H1 (cell line): ENCODE results near the gene SECISBP2L. TPM values are rescaled to one million over a fixed set of nuclear protein-coding genes. Genes with fewer than 3 reads are reported as not detected.

Experiments
- CTCF ChIA-PET: fragments of 300-600 bp; sonication (Branson Sonifier 250); formaldehyde crosslinking; loops from one replicate; lab custom pipeline; 2021; ENCODE audit not compliant: partially characterized antibody; lab: Charles Lee
- POLR2A ChIA-PET: fragments of 300-600 bp; sonication (Branson Sonifier 250); formaldehyde crosslinking; loops from one replicate; lab custom pipeline; 2021; ENCODE audit warnings: inconsistent platforms; ENCODE audit not compliant: partially characterized antibody; lab: Charles Lee
- DNase-seq, 2 experiments: peaks; one replicate each; pipeline versions ENCODE4 v3.0.0 to v3.0.0-alpha.2; 2010 to 2022; ENCODE audit warnings: low spot score in 2 of 2, low read depth in 1 of 2, mixed read lengths in 1 of 2
- FAIRE-seq: peaks from 2 replicates; lab custom pipeline; 2011; peaks lifted over from hg19 to GRCh38; lab: Jason Lieb, UNC
- H2AFZ ChIP-seq: 2 replicates; pipeline ENCODE4 v1.8.1; 2012; ENCODE audit warnings: low read length, inconsistent platforms
- H2AK5ac ChIP-seq: 2 replicates; pipeline ENCODE4 v1.6.1; 2013; ENCODE audit warnings: low read depth, low read length
- H2BK120ac ChIP-seq: replicated peaks from 2 replicates; pipeline ENCODE3; 2013; ENCODE audit warnings: low read depth, low read length, inconsistent platforms
- H2BK12ac ChIP-seq: 2 replicates; pipeline ENCODE4 v1.6.1; 2013; ENCODE audit warnings: low read depth, low read length
- H2BK15ac ChIP-seq: 2 replicates; pipeline ENCODE4 v1.6.1; 2013; ENCODE audit warnings: low read length
- H2BK20ac ChIP-seq: 2 replicates; pipeline ENCODE4 v1.6.1; 2013; ENCODE audit warnings: low read length
- H2BK5ac ChIP-seq: 2 replicates; pipeline ENCODE4 v1.6.1; 2013; ENCODE audit warnings: low read depth, low read length
- H3K14ac ChIP-seq: 2 replicates; pipeline ENCODE4 v1.6.1; 2013; ENCODE audit warnings: inconsistent platforms; ENCODE audit not compliant: insufficient read length
- H3K18ac ChIP-seq: 2 replicates; pipeline ENCODE4 v1.6.1; 2013; ENCODE audit warnings: low read length; ENCODE audit errors: extremely low read depth
- H3K23ac ChIP-seq: 2 replicates; pipeline ENCODE4 v1.6.1; 2013; ENCODE audit warnings: inconsistent platforms; ENCODE audit not compliant: insufficient read length
- H3K23me2 ChIP-seq: 2 replicates; pipeline ENCODE4 v1.6.1; 2013; ENCODE audit warnings: low read depth, low read length
- H3K27ac ChIP-seq: 2 replicates; pipeline ENCODE4 v1.6.1; 2011; ENCODE audit warnings: low read depth, low read length, inconsistent platforms
- H3K27me3 ChIP-seq, 4 experiments: replicated peaks in 1 of 4; 1 replicate in 1 of 4; 2 replicates in 3 of 4; pipeline versions ENCODE4 v1.6.1 to v1.8.1; 2011 to 2013; ENCODE audit warnings: low read length in 3 of 4, mild to moderate bottlenecking in 3 of 4, inconsistent platforms in 2 of 4, mixed read lengths in 2 of 4, moderate library complexity in 1 of 4; ENCODE audit not compliant: control insufficient read depth in 3 of 4, insufficient read depth in 3 of 4; ENCODE audit errors: extremely low read depth in 1 of 4
- H3K36me3 ChIP-seq, 4 experiments: 2 replicates each; pipeline versions ENCODE4 v1.6.1 to v1.8.1; 2011 to 2013; ENCODE audit warnings: mild to moderate bottlenecking in 4 of 4, low read length in 3 of 4, moderate library complexity in 2 of 4, control low read depth in 1 of 4, inconsistent platforms in 1 of 4; ENCODE audit not compliant: insufficient read depth in 4 of 4, control insufficient read depth in 2 of 4
- H3K4ac ChIP-seq: replicated peaks from 2 replicates; pipeline ENCODE3; 2013; ENCODE audit warnings: low read length, low read depth, mixed read lengths, inconsistent platforms; ENCODE audit not compliant: insufficient read length
- H3K4me1 ChIP-seq, 4 experiments: replicated peaks in 1 of 4; 1 replicate in 1 of 4; 2 replicates in 3 of 4; pipeline versions ENCODE4 v1.6.1 to v1.8.1; 2011 to 2013; ENCODE audit warnings: low read length in 3 of 4, inconsistent platforms in 2 of 4, mixed read lengths in 1 of 4; ENCODE audit not compliant: insufficient read depth in 4 of 4, control insufficient read depth in 3 of 4
- H3K4me2 ChIP-seq, 2 experiments: 2 replicates each; pipeline versions ENCODE4 v1.6.1 to v1.8.1; 2011 to 2013; ENCODE audit warnings: low read depth in 2 of 2, low read length in 2 of 2, control low read depth in 1 of 2, inconsistent platforms in 1 of 2, mild to moderate bottlenecking in 1 of 2; ENCODE audit not compliant: insufficient read depth in 1 of 2
- H3K4me3 ChIP-seq, 4 experiments: fragments of 200-600, 300-600 bp in 1 of 4; sonication (generic), shearing (Covaris generic), sonication (Bioruptor Twin) in 1 of 4; 2 replicates each; pipeline versions ENCODE4 v1.5.1 to v1.8.1; 2011 to 2016; ENCODE audit warnings: low read length in 4 of 4, low read depth in 3 of 4, control low read depth in 2 of 4, inconsistent platforms in 2 of 4, mild to moderate bottlenecking in 2 of 4, mixed read lengths in 1 of 4, moderate library complexity in 1 of 4; ENCODE audit not compliant: insufficient read depth in 2 of 4; ENCODE audit errors: extremely low read depth in 1 of 4
- H3K56ac ChIP-seq: replicated peaks from 2 replicates; pipeline ENCODE3; 2013; ENCODE audit warnings: low read depth, mild to moderate bottlenecking, mixed read lengths, low read length, inconsistent platforms; ENCODE audit not compliant: insufficient read length
- H3K79me1 ChIP-seq: 2 replicates; pipeline ENCODE4 v1.6.1; 2013; ENCODE audit warnings: low read depth, low read length, control low read depth
- H3K79me2 ChIP-seq, 2 experiments: 2 replicates each; pipeline versions ENCODE4 v1.6.1 to v1.8.1; 2012 to 2013; ENCODE audit warnings: low read length in 2 of 2, mild to moderate bottlenecking in 2 of 2, inconsistent platforms in 1 of 2; ENCODE audit not compliant: insufficient read depth in 2 of 2, control insufficient read depth in 1 of 2
- H3K9ac ChIP-seq, 4 experiments: replicated peaks in 1 of 4; 1 replicate in 1 of 4; 2 replicates in 3 of 4; pipeline versions ENCODE4 v1.6.1 to v1.8.1; 2011 to 2013; ENCODE audit warnings: low read depth in 3 of 4, low read length in 3 of 4, control low read depth in 2 of 4, mild to moderate bottlenecking in 2 of 4, moderate library complexity in 2 of 4, inconsistent platforms in 1 of 4; ENCODE audit errors: extremely low read depth in 1 of 4
- H3K9me3 ChIP-seq, 2 experiments: 2 replicates each; pipeline versions ENCODE4 v1.6.1 to v1.8.1; 2012 to 2013; ENCODE audit warnings: mild to moderate bottlenecking in 2 of 2, moderate library complexity in 2 of 2, control low read depth in 1 of 2, inconsistent platforms in 1 of 2, low read depth in 1 of 2, low read length in 1 of 2, mixed read lengths in 1 of 2; ENCODE audit not compliant: insufficient read depth in 2 of 2
- H4K20me1 ChIP-seq, 2 experiments: replicated peaks in 1 of 2; 2 replicates each; pipeline versions ENCODE3 to v1.8.1; 2011 to 2013; ENCODE audit warnings: inconsistent platforms in 2 of 2, low read length in 2 of 2, mild to moderate bottlenecking in 1 of 2; ENCODE audit not compliant: insufficient read depth in 2 of 2, control insufficient read depth in 1 of 2
- H4K5ac ChIP-seq: 2 replicates; pipeline ENCODE4 v1.6.1; 2013; ENCODE audit warnings: low read length, low read depth, mixed read lengths, inconsistent platforms; ENCODE audit not compliant: insufficient read length
- H4K8ac ChIP-seq: 2 replicates; pipeline ENCODE4 v1.8.0; 2013; ENCODE audit warnings: mild to moderate bottlenecking, moderate library complexity, low read length, inconsistent platforms; ENCODE audit not compliant: insufficient read depth; ENCODE audit errors: extremely low read depth
- H4K91ac ChIP-seq: replicated peaks from 2 replicates; pipeline ENCODE3; 2013; ENCODE audit warnings: low read length, mixed read lengths, inconsistent platforms; ENCODE audit not compliant: insufficient read length
- BRCA1 ChIP-seq: IDR thresholded peaks from 2 replicates; pipeline ENCODE4 v1.6.1; 2012; ENCODE audit warnings: low read depth, low read length, improper control_type of control experiment
- CBX5 ChIP-seq: fragments of 300-800, 300-1000 bp; sonication (generic); IDR thresholded peaks from 2 replicates; pipeline ENCODE4 v1.7.1; 2016; ENCODE audit warnings: antibody characterized with exemption, low read length, low read depth
- CBX8 ChIP-seq: fragments of 300-800, 300-1000 bp; sonication (generic); IDR thresholded peaks from 2 replicates; pipeline ENCODE4 v1.7.1; 2016; ENCODE audit warnings: low read depth, low read length, borderline replicate concordance
- CHD1 ChIP-seq: IDR thresholded peaks from 2 replicates; pipeline ENCODE4 v1.6.1; 2012; ENCODE audit warnings: low read depth, low read length, improper control_type of control experiment
- POU5F1 ChIP-seq: IDR thresholded peaks from 2 replicates; pipeline ENCODE4 v1.6.1; 2011; ENCODE audit warnings: low read depth, mild to moderate bottlenecking, low read length, moderate library complexity
- SRF ChIP-seq: IDR thresholded peaks from 2 replicates; pipeline ENCODE4 v1.6.1; 2011; ENCODE audit warnings: mild to moderate bottlenecking, low read depth, low read length, moderate library complexity
- TAF7 ChIP-seq: optimal IDR thresholded peaks from 2 replicates; pipeline ENCODE3; 2011; ENCODE audit warnings: low read depth, mild to moderate bottlenecking, inconsistent platforms, low read length, moderate library complexity, borderline replicate concordance
- YY1 ChIP-seq: IDR thresholded peaks from 2 replicates; pipeline ENCODE4 v1.6.1; 2011; ENCODE audit warnings: low read depth, mild to moderate bottlenecking, low read length
- ZNF274 ChIP-seq: IDR thresholded peaks from 2 replicates; pipeline ENCODE4 v1.7.0; 2012; ENCODE audit warnings: low read length, borderline replicate concordance; ENCODE audit errors: extremely low read depth
- WGBS, 2 experiments: shearing (Covaris generic) in 1 of 2; methylation state at CpG; one replicate each; pipeline versions ENCODE4 v1.1.6 to v1.1.7; 2013 to 2015; ENCODE audit warnings: low lambda C conversion rate in 2 of 2, mixed read lengths in 2 of 2, inconsistent platforms in 1 of 2, low coverage in 1 of 2, missing lambda C conversion rate in 1 of 2; ENCODE audit not compliant: insufficient replicate concordance in 2 of 2, insufficient coverage in 1 of 2, insufficient read length in 1 of 2; ENCODE audit errors: extremely low coverage in 1 of 2, missing lambda C conversion rate in 1 of 2; 5-methylcytosine and 5-hydroxymethylcytosine counted together
- polyA plus RNA-seq, 7 experiments: library from polyadenylated mRNA; depleted of rRNA in 3 of 7; stranded (reverse) in 5 of 7; unstranded in 2 of 7; fragments of >200 nt in 5 of 7; fragments of 200-250 nt in 2 of 7; gene quantifications; 1 replicate in 5 of 7; 2 replicates in 1 of 7; 4 replicates in 1 of 7; pipeline versions ENCODE4 v1.2.1 to v1.2.3, GENCODE V29; 2011 to 2013; ENCODE audit warnings: missing spikeins in 2 of 7, mixed read lengths in 2 of 7
- total RNA-seq: library from RNA; stranded (reverse); fragmentation: NEBNext Ultra II Directional; extraction: Animal tissue kit (Norgen Biotek cat#: 25700); gene quantifications from 2 replicates; pipeline ENCODE4 v1.2.1, GENCODE V29; 2021
- TF ChIP-seq, protein P1 (sequence below), 3 experiments: IDR thresholded peaks; 1 replicate in 2 of 3; 2 replicates in 1 of 3; pipeline versions ENCODE4 v1.5.1 to v1.6.1; 2011; ENCODE audit warnings: low read length in 3 of 3, mild to moderate bottlenecking in 3 of 3, inconsistent platforms in 2 of 3, low read depth in 1 of 3, moderate library complexity in 1 of 3; ENCODE audit not compliant: insufficient read depth in 1 of 3; ENCODE audit errors: control extremely low read depth in 1 of 3
- TF ChIP-seq, protein P2 (sequence below): IDR thresholded peaks from 2 replicates; pipeline ENCODE4 v1.6.1; 2012; ENCODE audit warnings: inconsistent platforms

Gene SECISBP2L
- total and polyA plus RNA-seq, 2 of the 8 experiments (the other 6 are each of a cell fraction or from before 2014, with no cell fraction given), result 7.6 to 22.8 TPM

DNA sequence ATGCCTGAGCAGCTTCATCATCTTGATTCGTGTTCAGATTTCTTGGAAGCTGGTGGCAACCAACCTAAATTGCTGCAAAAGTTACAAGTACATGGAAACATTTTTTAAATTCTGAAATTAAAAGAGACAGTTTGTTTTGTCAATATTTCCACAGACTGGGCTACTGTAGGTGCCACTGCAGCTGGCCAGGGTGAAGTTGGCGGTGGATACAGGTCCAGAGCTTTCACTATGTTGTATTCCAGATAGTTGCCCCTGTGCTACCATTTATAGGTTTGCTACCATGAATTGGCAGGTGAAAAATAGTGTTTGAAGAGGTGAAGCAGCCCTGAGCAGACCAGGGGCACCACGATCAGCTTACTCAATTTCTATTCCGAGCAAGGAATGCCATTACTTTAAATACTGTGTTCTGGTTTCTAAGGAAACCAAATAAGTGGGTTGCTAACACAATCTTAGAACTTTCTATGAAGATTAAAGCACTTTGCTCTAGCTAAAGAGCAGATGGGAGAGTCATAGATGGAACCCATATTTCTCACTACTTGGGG, 61.4 kb downstream of the SECISBP2L start:
- Histone ChIP-seq H4K8ac (no peak overlapping the region), H3K79me2 (no peaks in the 10 kb centered on the region), H3K9ac (no peak overlapping the region), H2BK20ac (no peak overlapping the region), H3K23me2 (no peaks in the 10 kb centered on the region), H3K23ac (no peak overlapping the region), H4K5ac (no peak overlapping the region), H3K4me3 (no peak overlapping the region), H2BK15ac (no peak overlapping the region), H3K4me1 (no peaks in the 10 kb centered on the region), H4K20me1 (no peaks in the 10 kb centered on the region), H2BK12ac (no peak overlapping the region), H3K14ac (no peak overlapping the region), H3K27ac (no peak overlapping the region), H3K79me1 (no peaks in the 10 kb centered on the region), H3K4me2 (no peak overlapping the region), H2AK5ac (no peak overlapping the region), H3K27me3 (no peaks in the 10 kb centered on the region), H2AFZ (no peak overlapping the region), H3K36me3 (no peaks in the 10 kb centered on the region), H2BK5ac (no peak overlapping the region), H3K56ac (no peak overlapping the region), H3K18ac (no peak overlapping the region), H2BK120ac (no peak overlapping the region), H3K9me3 (no peaks in the 10 kb centered on the region), H4K91ac (no peak overlapping the region), H3K4ac (no peak overlapping the region)
- CTCF ChIA-PET, result interaction anchor here (0.7 to 3.9 kb wide), 4 partner anchors 9 to 123 kb away, joined by 3 to 20 read pairs (median 4); no protein-coding TSS in a partner anchor
- DNase-seq (no peak), FAIRE-seq (no peak)
- WGBS, 2 experiments, result 91% methylated on average over 4 of the region's 4 CpGs; no CpG with 5 or more reads in 1 of the 2 experiments
- POLR2A ChIA-PET, result interaction anchor here (0.6 to 1.3 kb wide), 2 partner anchors 8 to 144 kb away, joined by 3 to 5 read pairs; no protein-coding TSS in a partner anchor
- TF ChIP-seq POU5F1 (no peak), YY1 (no peak), CBX5 (no peak), ZNF274 (no peak), CBX8 (no peak), BRCA1 (no peak), CHD1 (no peak), TAF7 (no peak), SRF (no peak)
- TF ChIP-seq, protein P1, sequence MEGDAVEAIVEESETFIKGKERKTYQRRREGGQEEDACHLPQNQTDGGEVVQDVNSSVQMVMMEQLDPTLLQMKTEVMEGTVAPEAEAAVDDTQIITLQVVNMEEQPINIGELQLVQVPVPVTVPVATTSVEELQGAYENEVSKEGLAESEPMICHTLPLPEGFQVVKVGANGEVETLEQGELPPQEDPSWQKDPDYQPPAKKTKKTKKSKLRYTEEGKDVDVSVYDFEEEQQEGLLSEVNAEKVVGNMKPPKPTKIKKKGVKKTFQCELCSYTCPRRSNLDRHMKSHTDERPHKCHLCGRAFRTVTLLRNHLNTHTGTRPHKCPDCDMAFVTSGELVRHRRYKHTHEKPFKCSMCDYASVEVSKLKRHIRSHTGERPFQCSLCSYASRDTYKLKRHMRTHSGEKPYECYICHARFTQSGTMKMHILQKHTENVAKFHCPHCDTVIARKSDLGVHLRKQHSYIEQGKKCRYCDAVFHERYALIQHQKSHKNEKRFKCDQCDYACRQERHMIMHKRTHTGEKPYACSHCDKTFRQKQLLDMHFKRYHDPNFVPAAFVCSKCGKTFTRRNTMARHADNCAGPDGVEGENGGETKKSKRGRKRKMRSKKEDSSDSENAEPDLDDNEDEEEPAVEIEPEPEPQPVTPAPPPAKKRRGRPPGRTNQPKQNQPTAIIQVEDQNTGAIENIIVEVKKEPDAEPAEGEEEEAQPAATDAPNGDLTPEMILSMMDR (IDR thresholded peaks at IDR 0.05; ENCODE audit: control extremely low read depth in 1 of 3, insufficient read depth in 1 of 3, low read depth in 1 of 3, low read length in 3 of 3), result no peak
- TF ChIP-seq, protein P2, sequence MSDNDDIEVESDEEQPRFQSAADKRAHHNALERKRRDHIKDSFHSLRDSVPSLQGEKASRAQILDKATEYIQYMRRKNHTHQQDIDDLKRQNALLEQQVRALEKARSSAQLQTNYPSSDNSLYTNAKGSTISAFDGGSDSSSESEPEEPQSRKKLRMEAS, result no peak
